GF-D8 (cell line): ENCODE results near the gene RASAL2.
"Not testable (repeated sequence)": the region's sequence is repeated elsewhere in the genome, so short reads cannot be mapped to it uniquely, and the experiment has no call there.

ENCODE experiments used
- DNase-seq: peaks from one replicate; lab custom pipeline; 2025; lab: John Stamatoyannopoulos, UW

Gene RASAL2

DNA sequence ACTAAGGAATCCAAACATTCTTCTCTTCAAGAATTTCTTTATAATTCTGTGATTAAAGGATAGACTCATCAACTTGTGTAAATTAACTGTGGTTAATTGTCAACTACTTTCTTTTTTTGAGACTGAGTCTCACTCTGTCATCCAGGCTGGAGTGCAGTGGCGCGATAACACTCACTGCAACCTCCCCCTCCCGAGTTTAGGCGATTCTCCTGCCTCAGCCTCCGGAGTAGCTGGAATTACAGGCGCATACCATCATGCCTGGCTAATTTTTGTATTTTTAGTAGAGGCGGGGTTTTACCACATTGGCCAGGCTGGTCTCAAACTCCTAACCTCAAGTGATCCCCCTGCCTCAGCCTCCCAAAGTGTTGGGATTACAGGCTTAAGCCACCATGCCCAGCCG is 296.4 kb downstream of the RASAL2 start:
- DNase-seq, result not testable (repeated sequence)

DNA sequence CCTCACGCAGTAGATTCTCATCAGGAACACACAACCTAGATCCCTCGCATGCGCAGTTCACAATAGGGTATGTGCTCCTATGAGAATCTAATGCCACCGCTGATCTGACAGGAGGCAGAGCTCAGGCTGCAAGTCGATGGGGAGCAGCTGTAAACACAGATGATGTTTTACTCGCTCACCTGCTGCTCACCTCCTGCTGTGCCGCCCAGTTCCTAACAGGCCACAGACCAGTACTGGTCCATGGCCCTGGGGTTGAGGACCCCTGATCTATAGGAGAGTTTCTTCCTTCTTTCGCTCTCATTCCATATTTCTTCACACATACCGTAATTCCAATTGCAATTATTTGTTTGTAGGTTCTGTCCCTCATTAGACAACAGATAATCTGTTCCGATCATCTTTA is 299.5 kb downstream of the RASAL2 start:
- no peak for DNase-seq

DNA sequence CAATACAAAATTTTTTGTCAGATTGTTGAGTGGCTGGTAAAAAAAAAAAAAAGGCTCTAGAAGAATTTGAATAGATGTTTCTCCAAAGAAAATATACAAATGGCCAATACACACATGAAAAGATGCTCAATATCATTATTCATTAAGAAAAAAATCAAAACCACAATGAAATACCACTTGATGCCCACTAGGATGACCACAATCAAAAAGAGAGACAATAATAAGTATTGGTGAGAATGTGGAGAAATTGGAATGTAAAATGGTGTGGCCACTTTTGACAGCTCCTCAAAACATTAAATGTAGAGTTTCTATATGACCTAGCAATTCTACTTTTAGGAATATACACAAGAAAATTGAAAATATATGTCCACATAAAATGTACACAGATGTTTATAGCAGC is 302.9 kb downstream of the RASAL2 start:
- no peak for DNase-seq

DNA sequence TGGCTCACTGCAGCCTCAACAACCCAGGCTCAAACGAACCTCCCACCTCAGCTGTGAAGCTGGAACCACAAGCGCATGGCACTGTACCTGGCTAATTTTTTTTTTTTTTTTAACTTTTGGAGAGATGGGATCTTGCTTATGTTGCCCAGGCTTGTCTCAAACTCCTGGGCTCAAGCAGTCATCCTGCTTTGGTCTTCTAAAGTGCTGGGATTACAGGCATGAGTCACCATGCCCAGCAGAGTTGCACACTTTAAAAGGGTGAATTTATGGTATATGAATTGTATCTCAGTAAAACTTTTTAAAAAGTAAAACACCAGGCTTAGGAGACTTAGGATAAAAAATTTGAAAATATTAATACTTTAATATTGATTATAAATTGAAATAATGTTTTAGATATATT is 303.8 kb downstream of the RASAL2 start:
- DNase-seq, result no peak

DNA sequence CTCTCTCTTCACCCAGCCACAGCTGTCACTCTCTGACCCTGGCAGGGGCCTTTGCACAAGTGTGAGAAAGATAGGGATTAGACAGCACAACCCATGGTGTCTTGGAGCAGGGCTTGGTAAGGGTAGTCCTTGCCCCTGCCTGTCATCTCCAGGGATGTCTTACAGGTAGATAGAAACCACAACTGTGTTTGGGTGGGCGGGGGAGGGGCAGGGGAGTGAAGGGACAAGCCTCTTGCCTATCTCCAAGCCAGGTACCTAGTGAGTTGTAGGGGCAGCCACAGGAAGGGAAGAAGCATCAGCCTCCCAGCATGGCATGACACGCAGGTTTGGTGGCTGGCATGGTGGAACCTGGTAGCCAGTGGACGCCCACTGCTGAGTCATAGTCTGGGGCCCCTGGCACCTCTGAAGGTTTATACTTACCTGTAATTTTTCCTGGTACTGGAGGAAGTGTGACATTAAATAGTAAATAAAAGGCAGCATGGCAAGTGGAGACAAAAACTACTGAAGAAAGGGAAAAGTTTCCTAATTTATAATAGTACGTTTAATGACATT is 305.3 kb downstream of the RASAL2 start:
- no peak for DNase-seq

DNA sequence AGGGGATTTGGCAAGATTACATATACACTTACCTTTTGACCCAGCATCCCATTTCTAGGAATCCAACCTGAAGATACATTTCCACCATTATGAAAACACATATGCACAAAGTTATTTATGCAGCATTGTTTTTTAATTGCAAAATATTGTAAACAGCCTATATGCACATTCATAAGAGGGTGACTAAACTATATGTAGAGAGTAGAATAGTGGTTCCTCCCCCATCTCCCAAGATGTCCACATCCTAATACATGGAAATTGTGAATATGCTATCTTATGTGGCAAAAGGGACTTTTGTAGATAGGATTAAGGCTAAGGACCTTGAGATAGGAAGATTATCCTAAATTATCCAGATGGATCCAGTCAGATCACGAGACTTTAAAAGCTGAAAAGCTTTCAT is 311.2 kb downstream of the RASAL2 start:
- DNase-seq, result no peak

DNA sequence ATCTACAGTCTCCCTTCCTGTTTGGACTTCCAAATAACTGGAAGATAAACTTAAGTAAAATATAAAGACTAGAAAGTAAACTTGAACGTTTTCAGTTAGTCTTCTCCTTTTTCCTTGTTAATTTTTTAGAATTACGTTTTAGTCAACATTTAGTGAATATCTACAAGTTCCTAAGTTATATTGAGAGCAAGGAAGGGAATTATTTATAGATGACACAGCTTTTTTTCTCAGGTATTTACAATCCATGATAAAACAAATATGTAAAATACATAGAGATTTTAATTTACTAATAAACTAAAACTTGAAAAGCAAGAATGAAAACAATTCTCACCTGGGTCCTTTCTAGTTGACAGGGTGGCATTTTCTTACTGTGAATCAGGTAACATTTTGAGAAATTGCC is 313.3 kb downstream of the RASAL2 start:
- DNase-seq, result no peak

DNA sequence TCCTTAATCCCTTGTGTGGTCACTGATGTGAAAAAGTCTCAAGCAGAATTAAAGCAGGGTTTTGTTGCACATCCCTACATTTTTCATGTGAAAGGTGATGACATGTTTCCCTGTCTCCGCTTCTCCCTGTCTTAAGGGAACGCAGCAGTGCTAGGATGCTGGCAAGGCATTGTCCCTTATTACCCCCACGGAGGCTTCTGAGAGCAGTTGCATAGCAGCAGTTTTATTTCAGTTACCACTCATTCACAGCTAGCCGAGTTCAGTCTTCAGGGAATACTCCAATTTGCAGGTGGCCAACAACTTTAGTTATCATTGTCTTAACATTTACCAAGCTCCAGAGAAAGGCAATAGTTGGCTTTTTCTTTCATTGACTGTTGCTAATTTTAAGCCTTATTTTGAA is 313.8 kb downstream of the RASAL2 start:
- no peak for DNase-seq

DNA sequence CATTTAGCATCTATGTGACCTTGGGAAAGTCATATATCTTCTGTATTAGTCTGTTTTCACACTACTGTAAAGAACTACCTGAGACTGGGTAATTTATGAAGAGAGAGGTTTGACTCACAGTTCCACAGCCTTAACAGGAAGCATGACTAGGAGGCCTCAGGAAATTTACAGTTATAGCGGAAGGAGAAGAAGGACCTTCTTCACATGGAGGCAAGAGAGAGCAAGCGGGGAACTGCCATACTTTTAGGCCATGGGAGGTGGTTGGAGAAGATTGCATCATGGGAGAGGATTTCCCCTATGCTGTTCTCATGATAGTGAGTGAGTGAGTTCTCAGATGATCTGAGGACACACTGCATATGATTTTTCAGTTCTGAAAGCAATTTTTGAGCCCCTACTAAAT is 315.0 kb downstream of the RASAL2 start:
- DNase-seq, result no peak

DNA sequence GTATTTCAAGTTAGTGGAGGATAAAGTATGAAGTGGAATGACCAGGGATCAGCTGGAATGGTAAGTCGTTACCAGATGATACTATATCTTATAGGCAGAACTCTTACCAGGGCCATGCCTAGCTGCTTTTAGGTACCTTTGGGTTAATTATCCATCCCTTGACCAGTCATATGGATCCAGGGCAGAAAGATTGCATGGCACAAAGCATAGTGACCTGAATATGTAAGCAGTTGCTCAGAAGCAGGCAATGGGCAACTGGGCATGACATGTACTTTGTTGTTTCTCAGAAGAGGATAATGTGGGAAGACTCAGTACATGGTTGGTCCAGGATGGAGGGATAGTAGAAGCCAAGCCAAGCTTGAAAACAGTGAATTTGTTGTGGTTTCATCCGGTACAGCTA is 315.6 kb downstream of the RASAL2 start:
- no peak for DNase-seq

DNA sequence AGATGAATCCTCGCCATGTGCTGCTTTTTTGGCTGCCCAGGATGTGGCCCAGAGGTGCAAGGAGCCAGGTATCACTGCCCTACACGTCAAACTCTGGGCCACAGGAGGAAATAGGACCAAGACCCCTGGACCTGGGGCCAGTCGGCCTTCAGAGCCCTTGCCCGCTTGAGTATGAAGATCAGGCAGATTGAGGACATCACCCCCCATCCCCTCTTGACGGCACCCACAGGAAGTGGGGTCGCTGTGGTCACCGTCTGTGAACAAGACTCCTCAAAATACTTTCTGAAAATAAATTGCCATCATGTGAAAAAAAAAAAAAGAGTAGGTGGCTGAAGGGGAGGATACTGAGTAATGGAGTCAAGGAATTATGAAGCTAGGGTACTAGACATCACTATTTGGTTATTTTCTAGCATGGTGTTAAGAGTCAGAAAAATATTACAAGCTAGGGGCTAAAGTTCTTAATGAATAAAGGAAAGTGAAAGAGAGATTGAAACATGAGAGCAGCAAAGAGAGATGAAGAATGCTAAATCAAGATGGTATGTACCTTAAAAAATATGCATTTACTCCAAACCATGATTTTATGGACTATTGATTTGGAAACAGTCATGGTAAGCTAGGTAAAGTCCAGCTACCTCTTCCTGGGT is 318.0 kb downstream of the RASAL2 start:
- DNase-seq, result no peak

DNA sequence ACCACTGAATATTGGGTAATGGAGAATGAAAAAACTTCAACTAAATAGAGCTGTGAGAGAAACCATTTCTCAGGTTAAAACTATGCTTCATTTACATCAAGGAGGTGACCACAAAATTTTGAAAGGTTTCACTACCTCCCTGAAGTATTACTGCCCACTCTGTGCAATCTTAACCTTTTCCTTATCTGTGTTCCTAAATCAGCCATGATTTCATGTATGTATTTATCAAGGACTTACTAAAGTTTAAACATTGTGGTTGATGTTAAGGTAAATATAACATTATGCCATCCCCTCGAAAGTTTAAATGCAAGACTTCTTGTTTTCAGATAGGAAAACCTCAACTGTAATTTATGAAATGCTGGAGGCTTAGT is 318.5 kb downstream of the RASAL2 start:
- no peak for DNase-seq

DNA sequence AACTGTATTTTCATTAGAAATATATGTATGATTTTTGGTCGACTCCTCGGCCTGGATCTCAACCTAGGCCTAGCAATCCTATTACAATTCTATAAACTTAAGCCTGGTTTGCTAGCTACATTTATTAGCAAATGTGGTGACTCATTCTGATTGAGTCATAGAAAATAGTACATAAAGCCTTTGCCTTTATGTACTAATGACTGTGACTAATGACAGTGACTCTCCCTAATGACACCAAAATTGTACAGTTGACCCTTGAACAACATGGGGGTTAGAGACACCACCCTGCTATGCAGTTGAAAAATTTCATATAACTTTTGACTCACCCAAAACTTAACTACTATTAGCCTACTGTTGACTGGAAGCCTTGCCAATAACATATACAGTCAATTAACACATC is 324.0 kb downstream of the RASAL2 start:
- DNase-seq, result no peak

DNA sequence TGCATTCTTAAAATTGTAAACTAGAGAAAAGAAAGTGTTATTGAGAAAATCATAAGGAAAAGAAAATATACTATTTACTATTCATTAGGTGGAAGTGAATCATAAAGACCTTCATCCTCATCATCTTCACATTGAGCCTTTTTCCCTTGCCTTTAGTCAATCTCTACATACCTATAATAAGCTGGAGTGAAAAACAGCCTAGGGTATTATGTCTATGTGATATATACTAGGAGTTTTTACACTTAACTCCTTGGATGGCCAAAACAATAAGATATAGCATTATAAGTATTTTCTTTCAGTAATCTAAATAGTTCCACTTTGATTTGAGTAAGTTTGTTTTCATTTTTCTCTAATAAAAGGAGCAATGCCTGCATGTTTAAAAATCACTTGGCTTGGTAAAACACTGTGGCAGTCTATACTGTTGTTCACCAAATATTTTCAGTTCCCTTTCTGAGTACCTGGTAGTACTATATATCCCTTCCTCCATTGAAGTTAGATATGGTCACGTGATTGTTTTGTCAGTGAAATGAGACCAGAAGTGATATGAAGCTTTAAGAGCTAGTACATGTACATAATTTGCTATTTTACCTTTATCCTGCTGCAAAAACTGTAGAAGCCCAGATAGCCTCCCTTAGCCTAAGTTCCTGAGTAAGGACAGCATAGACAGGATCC is 324.5 kb downstream of the RASAL2 start:
- DNase-seq, result no peak

DNA sequence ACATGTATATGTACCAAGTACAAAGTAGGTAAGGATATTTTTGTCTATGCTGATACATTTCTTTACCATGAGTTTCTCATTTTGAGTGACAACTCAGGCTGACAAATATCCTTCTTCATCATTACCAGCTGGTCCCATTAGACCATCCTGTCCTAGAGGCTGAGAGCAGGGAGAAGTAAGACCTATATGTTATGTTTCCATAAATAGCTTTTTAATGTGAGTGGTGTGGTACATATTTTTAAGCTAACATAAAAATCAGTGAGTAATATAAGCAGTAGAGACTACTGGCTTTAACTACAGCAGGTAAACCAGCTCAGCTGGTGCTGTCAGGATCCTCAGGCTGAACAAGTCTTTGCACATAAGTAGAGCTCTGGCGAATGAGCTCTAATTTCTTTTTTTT is 340.5 kb downstream of the RASAL2 start:
- DNase-seq, result no peak

DNA sequence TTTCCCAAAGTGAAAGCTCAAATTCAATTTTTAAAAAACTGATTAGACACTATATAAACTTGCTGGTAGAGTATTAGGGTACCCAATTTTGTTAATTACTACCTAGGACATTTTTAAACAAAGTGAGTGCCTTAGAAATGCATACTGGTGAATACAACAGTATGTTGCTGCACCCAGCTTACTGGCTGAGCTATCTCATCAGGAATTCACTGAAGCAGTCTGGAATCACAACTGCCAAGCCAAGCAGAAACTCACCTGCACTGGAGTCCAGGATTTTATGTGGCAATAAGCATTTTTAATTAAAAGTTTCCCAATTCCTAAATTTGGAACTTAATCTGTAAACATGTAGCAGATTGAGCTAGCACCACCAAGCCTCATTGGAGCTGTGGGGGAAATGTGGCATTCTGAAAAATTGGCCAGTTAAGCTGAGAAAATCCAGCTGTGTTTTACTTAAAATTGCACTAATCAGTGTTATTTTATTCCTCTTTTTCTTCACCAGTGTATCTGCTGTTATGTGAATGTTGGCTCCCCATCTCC is 341.1 kb downstream of the RASAL2 start:
- DNase-seq, result no peak

DNA sequence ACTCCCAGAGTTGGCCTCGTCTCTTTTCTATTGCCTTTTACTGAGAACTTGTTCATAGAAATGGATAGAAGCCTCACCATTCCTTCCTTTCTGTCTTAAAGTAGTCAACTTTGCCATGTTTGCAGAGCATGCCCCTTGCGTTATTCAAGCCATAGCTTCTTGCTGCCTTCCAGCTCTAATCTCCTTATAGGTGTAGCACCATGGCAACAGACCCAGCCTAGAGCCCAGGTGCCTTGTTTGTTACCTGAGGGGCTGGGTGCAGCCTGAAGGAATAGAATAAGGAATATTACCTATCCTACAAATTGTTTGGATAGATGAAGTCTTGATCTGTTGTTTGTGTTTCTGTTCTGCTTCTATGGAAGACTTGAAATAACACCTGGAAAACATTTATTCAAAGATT is 343.0 kb downstream of the RASAL2 start:
- DNase-seq, result no peak

DNA sequence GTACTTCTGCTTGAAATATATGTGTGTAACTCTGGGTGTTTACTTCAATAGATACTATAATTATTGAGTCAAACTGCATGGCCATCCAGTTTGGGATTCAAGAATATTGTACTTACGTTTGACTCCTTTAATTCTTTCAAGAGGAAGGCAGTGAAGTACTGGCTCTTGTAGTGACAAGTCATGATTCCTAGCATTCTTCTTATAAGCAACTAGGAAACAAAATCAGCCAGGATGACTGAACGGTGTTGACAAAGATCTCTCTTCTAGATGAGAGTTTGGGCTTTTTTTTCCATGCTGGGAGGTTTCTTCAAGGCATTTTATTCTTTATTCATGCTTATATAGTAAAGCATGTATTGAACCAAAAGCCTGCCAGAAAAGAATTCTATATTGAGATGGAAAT is 344.5 kb downstream of the RASAL2 start:
- DNase-seq, result no peak

DNA sequence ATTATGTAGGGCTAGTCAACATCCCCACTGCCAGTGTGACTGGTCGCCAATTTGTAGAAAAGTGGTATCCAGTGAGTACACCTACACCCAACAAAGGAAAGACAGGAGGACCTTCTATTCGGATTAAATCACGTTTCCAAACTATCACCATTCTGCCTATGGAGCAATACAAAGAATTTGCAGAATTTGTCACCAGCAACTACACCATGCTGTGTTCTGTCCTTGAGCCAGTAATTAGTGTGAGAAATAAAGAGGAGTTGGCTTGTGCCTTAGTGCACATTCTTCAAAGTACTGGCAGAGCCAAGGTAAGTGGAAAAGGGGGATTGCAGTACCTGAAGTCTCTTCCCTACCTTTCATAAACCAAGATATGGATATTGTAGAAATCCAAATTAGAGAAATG is 349.0 kb downstream of the RASAL2 start:
- no peak for DNase-seq

DNA sequence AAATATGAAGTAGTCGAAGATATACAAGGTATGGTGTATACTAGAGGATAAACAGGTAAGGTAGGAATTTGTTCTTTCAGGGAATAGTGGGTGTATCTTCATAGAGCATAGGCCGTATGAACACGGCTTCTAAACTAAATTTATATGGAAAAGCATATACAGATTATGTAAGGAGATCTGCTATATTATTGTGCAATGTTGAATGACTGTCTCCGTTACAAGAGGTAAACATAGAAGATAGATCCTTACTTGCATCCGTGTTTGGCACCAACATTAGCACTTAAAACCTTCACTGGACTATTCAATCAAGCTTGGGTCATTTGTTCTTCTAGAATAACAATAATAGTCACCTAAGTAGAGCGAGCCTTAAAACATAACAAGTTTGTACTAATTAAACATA is 357.0 kb downstream of the RASAL2 start:
- DNase-seq, result no peak

DNA sequence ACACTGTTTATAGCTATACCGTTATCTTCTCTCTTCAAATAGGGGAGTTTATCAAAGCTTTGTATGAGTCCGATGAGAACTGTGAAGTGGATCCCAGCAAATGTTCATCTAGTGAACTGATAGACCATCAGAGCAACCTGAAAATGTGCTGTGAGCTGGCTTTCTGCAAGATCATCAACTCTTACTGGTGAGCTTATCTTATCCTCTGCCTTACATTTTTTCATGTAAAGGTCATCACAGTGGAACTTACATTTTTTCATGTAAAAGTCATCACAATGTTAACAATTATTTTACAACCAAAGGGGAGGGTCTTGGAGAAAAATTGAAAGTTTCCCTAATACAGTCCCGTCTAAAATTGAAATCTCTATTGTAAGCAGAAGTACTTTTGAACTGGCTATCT is 357.6 kb downstream of the RASAL2 start:
- DNase-seq, result no peak

DNA sequence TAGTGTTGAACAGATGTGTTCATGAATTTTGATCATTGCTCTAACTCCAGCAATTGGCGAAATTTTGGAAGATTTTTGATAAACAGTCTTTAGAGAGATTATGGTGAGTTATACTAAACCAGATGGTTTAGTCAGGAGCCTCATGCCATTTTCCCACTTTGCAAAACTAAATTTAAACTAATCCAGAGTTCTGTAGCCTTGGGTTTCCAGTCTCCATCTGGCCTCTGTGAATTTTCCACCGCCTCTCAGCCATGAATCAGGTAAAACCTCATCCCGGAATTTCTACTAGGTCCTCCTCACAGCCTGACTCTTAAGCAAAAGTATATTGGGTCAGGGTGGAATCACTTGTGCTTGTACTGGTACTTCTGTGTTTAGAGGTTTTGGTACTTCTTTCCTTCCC is 358.1 kb downstream of the RASAL2 start:
- DNase-seq, result no peak

DNA sequence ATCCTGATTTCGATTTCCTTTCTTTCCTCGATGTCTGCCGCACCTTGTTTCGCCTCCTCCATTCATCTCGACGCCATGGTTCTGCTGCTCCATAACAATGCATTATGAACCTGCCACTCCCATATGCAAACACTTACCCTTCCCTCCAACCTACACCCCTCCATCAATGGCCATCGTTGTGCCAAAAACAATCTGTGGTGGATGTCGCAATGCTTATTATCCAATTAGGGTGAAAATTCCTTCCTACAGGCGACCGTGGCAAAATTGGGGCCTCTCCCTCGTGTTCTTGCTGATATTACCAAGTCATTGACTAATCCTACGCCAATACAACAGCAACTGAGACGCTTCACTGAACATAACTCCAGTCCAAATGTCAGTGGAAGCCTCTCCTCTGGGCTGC is 362.6 kb downstream of the RASAL2 start:
- no peak for DNase-seq

DNA sequence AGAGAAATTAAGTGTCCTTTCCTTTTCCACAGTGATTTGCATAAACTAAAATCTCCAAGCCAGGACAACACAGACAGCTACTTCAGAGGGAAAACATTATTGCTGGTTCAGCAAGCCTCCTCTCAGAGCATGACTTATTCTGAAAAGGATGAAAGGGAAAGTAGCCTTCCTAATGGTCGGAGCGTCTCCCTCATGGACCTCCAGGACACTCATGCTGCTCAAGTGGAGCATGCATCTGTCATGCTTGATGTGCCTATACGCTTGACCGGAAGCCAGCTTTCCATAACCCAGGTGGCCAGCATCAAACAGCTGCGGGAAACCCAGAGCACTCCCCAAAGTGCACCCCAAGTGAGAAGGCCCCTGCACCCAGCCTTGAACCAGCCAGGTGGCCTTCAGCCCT is 363.7 kb downstream of the RASAL2 start:
- no peak for DNase-seq
